Gastroesophageal sphincter (tissue), 4 donors: ENCODE data around the gene SPEM3. TPM values are rescaled to one million over a fixed set of nuclear protein-coding genes. Genes with fewer than 3 reads are reported as not detected.
"Not testable (repeated sequence)": the region's sequence is repeated elsewhere in the genome, so short reads cannot be mapped to it uniquely, and the experiment has no call there.

ENCODE experiments used
- ATAC-seq: fragments of 150-250 bp; one replicate; pipeline ENCODE4 v1.9.1; 2016; ENCODE audit warnings: mild to moderate bottlenecking, moderate library complexity
- H3K27ac ChIP-seq, 4 donors: fragments of 200-600 bp; sonication (generic) in 3 of 4; 1 replicate in 3 of 4; 2 replicates in 1 of 4; pipeline ENCODE4 v1.5.1; 2016 to 2019
- H3K27me3 ChIP-seq: fragments of 200-600 bp; sonication (generic); one replicate; pipeline ENCODE4 v1.5.1; 2019
- H3K36me3 ChIP-seq, 2 donors: fragments of 200-600 bp; sonication (generic); one replicate each; pipeline ENCODE4 v1.5.1; 2019; ENCODE audit warnings: control low read depth in 1 of 2
- H3K4me1 ChIP-seq, 3 donors: fragments of 200-600 bp; sonication (generic); 1 replicate in 2 of 3; 2 replicates in 1 of 3; pipeline ENCODE4 v1.5.1; 2016 to 2019; ENCODE audit warnings: control low read depth in 2 of 3
- H3K4me3 ChIP-seq, 2 donors: fragments of 200-600 bp; sonication (generic); one replicate each; pipeline ENCODE4 v1.5.1; 2019; ENCODE audit warnings: mild to moderate bottlenecking in 1 of 2, moderate library complexity in 1 of 2
- H3K9me3 ChIP-seq, 3 donors: fragments of 200-600 bp; sonication (generic); one replicate each; pipeline ENCODE4 v1.5.1; 2017 to 2019; ENCODE audit warnings: control low read depth in 2 of 3
- EP300 ChIP-seq: sonication (generic); formaldehyde crosslinking; IDR thresholded peaks from one replicate; pipeline ENCODE4 v1.6.1; 2017; ENCODE audit warnings: antibody characterized with exemption, mild to moderate bottlenecking
- POLR2A ChIP-seq, 2 donors: fragments of 450-650 bp; IDR thresholded peaks; one replicate each; pipeline ENCODE4 v1.6.1; 2017; ENCODE audit warnings: antibody characterized with exemption in 2 of 2, mild to moderate bottlenecking in 2 of 2, moderate library complexity in 1 of 2
- POLR2AphosphoS5 ChIP-seq: sonication (generic); formaldehyde crosslinking; IDR thresholded peaks from one replicate; pipeline ENCODE4 v1.6.1; 2017; ENCODE audit warnings: antibody characterized with exemption
- WGBS, 2 donors: methylation state at CpG; one replicate each; pipeline ENCODE4 v1.1.5; 2018; ENCODE audit warnings: low coverage in 1 of 2; 5-methylcytosine and 5-hydroxymethylcytosine counted together
- total RNA-seq, 4 donors: library from RNA; depleted of rRNA; stranded (reverse); fragments of >200 nt; gene quantifications; one replicate each; pipeline ENCODE4 v1.1.0, GENCODE V29; 2016
- TF ChIP-seq, protein P1 (sequence below), 4 experiments: fragments of 200-600 bp in 2 of 4; fragments of 450-650 bp in 2 of 4; sonication (generic) in 1 of 4; IDR thresholded peaks; one replicate each; pipeline ENCODE4 v1.5.1; 2017 to 2019; ENCODE audit warnings: antibody characterized with exemption in 4 of 4, mild to moderate bottlenecking in 2 of 4, moderate library complexity in 2 of 4

Gene SPEM3
- total RNA-seq, 4 donors from 2014 or later = 0.08 TPM; not detected in 3

DNA sequence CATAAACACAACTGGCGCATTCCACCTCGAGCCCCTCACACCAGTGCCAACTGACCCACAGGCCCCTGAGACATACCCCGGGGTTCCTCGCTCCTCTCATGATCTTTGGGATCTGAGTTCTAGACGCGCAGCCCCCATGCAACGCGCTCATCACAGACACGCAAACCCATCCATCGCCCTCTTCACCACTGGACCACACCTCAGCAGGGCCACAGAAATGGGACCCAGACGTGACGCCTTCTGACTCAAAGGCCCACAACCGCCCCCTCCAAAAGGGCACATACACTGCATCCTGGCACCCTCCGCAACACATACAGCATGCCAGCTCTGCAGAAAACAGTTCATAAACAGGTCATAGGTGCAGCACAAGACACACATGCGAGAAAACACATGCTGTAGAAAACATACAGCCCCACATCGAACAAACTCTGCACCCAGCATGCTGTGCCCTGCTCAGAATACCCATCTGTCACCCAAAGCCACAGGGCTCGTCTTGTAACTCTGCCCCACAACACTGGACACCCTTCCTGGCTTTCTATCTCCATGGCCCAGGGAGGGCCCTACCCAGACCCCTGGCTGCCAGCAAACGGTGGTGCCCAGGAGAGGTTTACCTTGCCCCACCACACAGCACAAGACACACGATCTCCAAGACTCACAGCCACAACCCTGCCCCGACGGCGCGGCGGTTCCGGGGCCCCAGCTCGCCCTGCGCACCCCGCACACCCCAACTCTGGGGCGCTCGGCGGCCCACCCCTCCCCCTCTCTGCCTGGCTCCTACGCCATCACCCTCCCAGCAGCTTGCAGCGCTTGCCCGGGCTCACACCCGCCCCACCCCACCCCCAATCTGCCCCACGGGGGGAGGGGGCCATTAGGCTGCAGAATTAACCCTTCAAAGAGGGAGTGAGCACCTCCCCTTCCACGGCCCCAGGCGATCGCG is 49.9 kb downstream of the SPEM3 start:
- H3K4me1 ChIP-seq = peaks cover 4 to 89% (median 39%) of the 10 kb centered on the region in 3 donors
- peak overlapping the region; percentile 96 to 100 for H3K4me3 ChIP-seq
- peak overlapping the region; percentile 99 to 100 (median 100) for H3K27ac ChIP-seq
- TF ChIP-seq, protein P1, sequence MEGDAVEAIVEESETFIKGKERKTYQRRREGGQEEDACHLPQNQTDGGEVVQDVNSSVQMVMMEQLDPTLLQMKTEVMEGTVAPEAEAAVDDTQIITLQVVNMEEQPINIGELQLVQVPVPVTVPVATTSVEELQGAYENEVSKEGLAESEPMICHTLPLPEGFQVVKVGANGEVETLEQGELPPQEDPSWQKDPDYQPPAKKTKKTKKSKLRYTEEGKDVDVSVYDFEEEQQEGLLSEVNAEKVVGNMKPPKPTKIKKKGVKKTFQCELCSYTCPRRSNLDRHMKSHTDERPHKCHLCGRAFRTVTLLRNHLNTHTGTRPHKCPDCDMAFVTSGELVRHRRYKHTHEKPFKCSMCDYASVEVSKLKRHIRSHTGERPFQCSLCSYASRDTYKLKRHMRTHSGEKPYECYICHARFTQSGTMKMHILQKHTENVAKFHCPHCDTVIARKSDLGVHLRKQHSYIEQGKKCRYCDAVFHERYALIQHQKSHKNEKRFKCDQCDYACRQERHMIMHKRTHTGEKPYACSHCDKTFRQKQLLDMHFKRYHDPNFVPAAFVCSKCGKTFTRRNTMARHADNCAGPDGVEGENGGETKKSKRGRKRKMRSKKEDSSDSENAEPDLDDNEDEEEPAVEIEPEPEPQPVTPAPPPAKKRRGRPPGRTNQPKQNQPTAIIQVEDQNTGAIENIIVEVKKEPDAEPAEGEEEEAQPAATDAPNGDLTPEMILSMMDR (IDR thresholded peaks at IDR 0.05) = no peak
- TF ChIP-seq POLR2AphosphoS5 (no peak), POLR2A (IDR thresholded peaks at IDR 0.05) (no peak), EP300 (no peak)
- no peaks in the 10 kb centered on the region for H3K27me3 ChIP-seq
- H3K36me3 ChIP-seq = no peaks in the 10 kb centered on the region
- WGBS, 2 donors = 21 to 36% methylated on average over 10 to 12 of the region's 40 CpGs
- H3K9me3 ChIP-seq = no peaks in the 10 kb centered on the region
- ATAC-seq = peak; percentile 6

GRCh38 chr17:7479213-7480088 is 50.8 kb downstream of the SPEM3 start, which contains the start of gene ZBTB4:
ZBTB4 (minus strand) TSS chr17:7479631; CDS start chr17:7466801, 12,830 bp downstream.
- no CpG with 5 or more reads among the region's 92 CpGs for WGBS, 2 donors
- Histone ChIP-seq H3K4me3 (peak within 1 kb of the TSS; percentile 96 to 100), H3K27ac (peak within 1 kb of the TSS; percentile 99 to 100 (median 100)), H3K36me3 (no peaks in the 10 kb centered on the region), H3K4me1 (peaks cover 4 to 80% (median 39%) of the 10 kb centered on the region in 3 donors), H3K27me3 (no peaks in the 10 kb centered on the region), H3K9me3 (no peaks in the 10 kb centered on the region)
- no peak for TF ChIP-seq EP300
- TF ChIP-seq POLR2A (IDR thresholded peaks at IDR 0.05) = peak; percentile 53 to 59
- TF ChIP-seq POLR2AphosphoS5 = peak; percentile 49
- TF ChIP-seq, protein P1 (IDR thresholded peaks at IDR 0.05) = no peak
- ATAC-seq = peak; percentile 14

DNA sequence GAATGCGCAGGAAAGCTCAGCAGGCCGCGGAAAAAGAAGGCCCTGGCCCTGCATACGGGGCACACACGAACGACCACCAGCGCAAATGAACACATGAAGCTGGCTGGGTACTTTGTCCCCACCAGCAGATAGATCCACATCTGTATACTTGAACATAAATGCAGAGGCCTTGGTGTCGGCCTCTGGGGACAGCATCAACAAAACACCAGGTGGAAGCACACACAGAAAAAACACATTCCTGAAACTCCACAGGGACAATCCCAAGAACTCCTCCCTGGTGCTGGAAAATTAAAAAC is 51.4 kb downstream of the SPEM3 start:
- TF ChIP-seq, protein P1 (IDR thresholded peaks at IDR 0.05) = no peak
- TF ChIP-seq EP300 (no peak), POLR2A (IDR thresholded peaks at IDR 0.05) (no peak), POLR2AphosphoS5 (no peak)

GRCh38 chr17:7481275-7481674 is 52.6 kb downstream of the SPEM3 start, which contains the start of gene SLC35G6:
SLC35G6 (plus strand) TSS chr17:7481446; CDS start chr17:7481517, 71 bp downstream.
- H3K27me3 ChIP-seq, H3K9me3 ChIP-seq, ATAC-seq, H3K36me3 ChIP-seq: not testable (repeated sequence)
- Histone ChIP-seq H3K4me3 (peak within 1 kb of the TSS in 1 of 2 donors; percentile 100), H3K4me1 (peaks cover 6 to 76% (median 34%) of the 10 kb centered on the region in 3 donors), H3K27ac (peak within 1 kb of the TSS; percentile 99 to 100 (median 100))
- 38 to 89% methylated on average over 2 to 4 of the region's 4 CpGs for WGBS, 2 donors

More for the DNA sequence above, 51.4 kb downstream of the SPEM3 start:
- no peaks in the 10 kb centered on the region for H3K36me3 ChIP-seq
- H3K27ac ChIP-seq = peak overlapping the region; percentile 99 to 100 (median 100)
- no peaks in the 10 kb centered on the region for H3K9me3 ChIP-seq
- ATAC-seq = no peak
- H3K4me1 ChIP-seq = peaks cover 4 to 76% (median 37%) of the 10 kb centered on the region in 3 donors
- no peaks in the 10 kb centered on the region for H3K27me3 ChIP-seq
- WGBS, 2 donors = no CpG with 5 or more reads among the region's 8 CpGs
- peak overlapping the region; percentile 96 to 100 for H3K4me3 ChIP-seq

GRCh38 chr17:7481842-7482741 is 53.4 kb downstream of the SPEM3 start:
- H3K27me3 ChIP-seq, ATAC-seq, H3K9me3 ChIP-seq, H3K36me3 ChIP-seq, H3K4me3 ChIP-seq: not testable (repeated sequence)
- Histone ChIP-seq H3K27ac (peak overlapping the region in 3 of 4 donors; percentile 97 to 100 (median 99)), H3K4me1 (peaks cover 4 to 76% (median 32%) of the 10 kb centered on the region in 3 donors)
- 81 to 94% methylated on average over 9 to 10 of the region's 31 CpGs for WGBS, 2 donors
